ENCODE measurements around the gene PCYT2. TPM values are rescaled to one million over a fixed set of nuclear protein-coding genes. Genes with fewer than 3 reads are reported as not detected.

The PCYT2 gene
- total and polyA plus RNA-seq, 10 of the 15 experiments (the other 5 are each of a cell fraction or from before 2014, with no cell fraction given): 0.63 to 72.0 (median 45.0) TPM

- no peak overlapping the region for H2AFZ ChIP-seq (ENCODE audit: control insufficient read depth, low read depth, low read length)
- H3K9me3 ChIP-seq (replicated peaks; ENCODE audit: control insufficient read depth, insufficient read depth, low read length): no peaks in the 10 kb centered on the region
- no peak overlapping the region for H3K4me3 ChIP-seq
- H3K36me3 ChIP-seq (ENCODE audit: control insufficient read depth in 2 of 2, insufficient read depth in 2 of 2, low read length in 1 of 2): peaks cover 4 to 8% of the 10 kb centered on the region in 2 experiments; a peak in 3 of 4 replicates
- CTCF ChIA-PET: no interaction called here
- DNase-seq (ENCODE audit: low read depth, low spot score): no peak
- 89% methylated on average over 33 of the region's 33 CpGs for WGBS (ENCODE audit: insufficient coverage, insufficient replicate concordance, low lambda C conversion rate, missing lambda C conversion rate)
- H3K27me3 ChIP-seq (replicated peaks in 1 of 2; ENCODE audit: control insufficient read depth in 2 of 2, insufficient read depth in 2 of 2, low read length in 1 of 2): no peaks in the 10 kb centered on the region
- H3K4me1 ChIP-seq (ENCODE audit: control insufficient read depth, insufficient read depth, low read length): peaks cover 16% of the 10 kb centered on the region
- FAIRE-seq: no peak
- H3K9ac ChIP-seq (ENCODE audit: control insufficient read depth, insufficient read depth, low read length): no peak overlapping the region
- POLR2A ChIA-PET: interaction anchor here (0.6 kb wide), 2 partner anchors 65 to 1772 kb away, joined by 3 to 6 read pairs; no protein-coding TSS in a partner anchor
- BruUV-seq (replicated peaks): no TSS peak
- no peaks in the 10 kb centered on the region; the same call in 1 of the 2 replicates for H4K20me1 ChIP-seq (ENCODE audit: control insufficient read depth, insufficient read depth)
- no peak overlapping the region for H3K4me2 ChIP-seq (ENCODE audit: control insufficient read depth, insufficient read depth)
- in situ Hi-C loops (cut with MboI) (no loop called here), intact Hi-C loops (cut with micrococcal nuclease; ENCODE audit: unreplicated experiment) (no loop called here)
- SMC1A ChIA-PET (ENCODE audit: uncharacterized antibody, unreplicated experiment): no interaction called here
- ATAC-seq: no peak
- RAD21 ChIA-PET (ENCODE audit: unreplicated experiment): no interaction called here
- TF ChIP-seq TCF12 (IDR thresholded peaks at IDR 0.05; ENCODE audit: low read depth, low read length): no peak
- TF ChIP-seq E4F1 (IDR thresholded peaks at IDR 0.05; ENCODE audit: borderline replicate concordance, partially characterized antibody): no peak
- TF ChIP-seq GABPA (IDR thresholded peaks at IDR 0.05; ENCODE audit: low read depth): no peak
- TF ChIP-seq NR2C2 (IDR thresholded peaks at IDR 0.05; ENCODE audit: borderline replicate concordance, control insufficient read depth, insufficient read length, low read depth): peak; percentile 51
- no peak for TF ChIP-seq ESRRA (IDR thresholded peaks at IDR 0.05; ENCODE audit: low read length)
- peak; percentile 42; the same call in 1 of the 2 replicates for TF ChIP-seq NR2F1 (conservative IDR thresholded peaks at IDR 0.05)
- TF ChIP-seq SREBF2 (IDR thresholded peaks at IDR 0.05; ENCODE audit: low read length): no peak
- no peak for TF ChIP-seq NBN (IDR thresholded peaks at IDR 0.05)
- no peak for TF ChIP-seq TAF1 (IDR thresholded peaks at IDR 0.05; ENCODE audit: borderline replicate concordance, low read depth, low read length)
- no peak for TF ChIP-seq IKZF2 (IDR thresholded peaks at IDR 0.05)
- TF ChIP-seq NR2C1 (IDR thresholded peaks at IDR 0.05): peak; percentile 45
- TF ChIP-seq PAX8 (IDR thresholded peaks at IDR 0.05): no peak
- TF ChIP-seq CHD4 (IDR thresholded peaks at IDR 0.05): no peak
- TF ChIP-seq RB1 (IDR thresholded peaks at IDR 0.05; ENCODE audit: borderline replicate concordance): no peak
- TF ChIP-seq E2F4 (IDR thresholded peaks at IDR 0.05; ENCODE audit: low read depth, low read length): no peak
- no peak for TF ChIP-seq NKRF (conservative IDR thresholded peaks at IDR 0.05)
- no peak overlapping the region for H3K27ac ChIP-seq (ENCODE audit: control insufficient read depth, insufficient read depth)
- H3K79me2 ChIP-seq (ENCODE audit: control insufficient read depth, insufficient read depth, low read length): peaks cover 45% of the 10 kb centered on the region
Measured at GRCh38 chr17:81920612-81921536, 9.7 kb upstream of the PCYT2 start.

Measured in GM12878 (cell line).